HG03439 (cell line): ENCODE measurements around the gene MEGF11.

Source experiments
- ATAC-seq: cut with Tn5 transposase; IDR thresholded peaks from one replicate; pipeline ENCODE4 v1.9.1; 2021; ENCODE audit warnings: mild to moderate bottlenecking, moderate library complexity; ENCODE audit not compliant: unreplicated experiment

MEGF11 gene

DNA sequence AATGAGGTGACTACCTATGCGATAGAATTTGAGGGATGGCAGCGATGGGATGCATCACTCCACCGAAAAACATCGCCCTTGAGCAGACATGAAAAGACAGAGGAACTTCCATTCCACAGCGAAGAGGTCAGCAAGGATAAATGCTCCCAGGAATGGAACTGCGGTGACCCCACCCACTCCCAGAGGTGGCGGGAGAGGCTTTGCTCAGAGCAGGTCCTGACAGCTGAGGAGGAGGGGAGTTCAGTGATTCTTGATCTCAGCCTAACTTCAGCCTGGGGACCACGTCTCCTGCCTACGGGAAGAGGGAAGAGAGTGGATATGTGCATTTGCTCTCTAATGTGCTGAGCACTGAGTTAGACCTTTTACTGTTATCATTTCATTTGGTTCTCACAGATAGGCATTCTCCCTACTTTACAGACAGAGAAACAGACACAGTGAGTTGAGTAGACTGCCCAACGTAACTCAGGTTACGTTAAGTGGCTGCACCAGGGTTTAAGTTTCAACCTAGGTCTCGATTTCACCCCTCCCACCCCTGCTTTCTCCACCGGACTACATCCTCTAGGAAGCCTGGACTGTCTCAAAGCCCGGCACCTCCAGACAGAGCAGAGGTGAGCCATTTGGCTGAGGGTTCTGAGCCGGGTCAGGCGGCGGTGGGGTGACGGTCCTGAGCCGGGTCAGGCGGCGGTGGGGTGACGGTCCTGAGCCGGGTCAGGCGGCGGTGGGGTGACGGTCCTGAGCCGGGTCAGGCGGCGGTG lies 214.3 kb downstream of the MEGF11 start:
- no peak for ATAC-seq

DNA sequence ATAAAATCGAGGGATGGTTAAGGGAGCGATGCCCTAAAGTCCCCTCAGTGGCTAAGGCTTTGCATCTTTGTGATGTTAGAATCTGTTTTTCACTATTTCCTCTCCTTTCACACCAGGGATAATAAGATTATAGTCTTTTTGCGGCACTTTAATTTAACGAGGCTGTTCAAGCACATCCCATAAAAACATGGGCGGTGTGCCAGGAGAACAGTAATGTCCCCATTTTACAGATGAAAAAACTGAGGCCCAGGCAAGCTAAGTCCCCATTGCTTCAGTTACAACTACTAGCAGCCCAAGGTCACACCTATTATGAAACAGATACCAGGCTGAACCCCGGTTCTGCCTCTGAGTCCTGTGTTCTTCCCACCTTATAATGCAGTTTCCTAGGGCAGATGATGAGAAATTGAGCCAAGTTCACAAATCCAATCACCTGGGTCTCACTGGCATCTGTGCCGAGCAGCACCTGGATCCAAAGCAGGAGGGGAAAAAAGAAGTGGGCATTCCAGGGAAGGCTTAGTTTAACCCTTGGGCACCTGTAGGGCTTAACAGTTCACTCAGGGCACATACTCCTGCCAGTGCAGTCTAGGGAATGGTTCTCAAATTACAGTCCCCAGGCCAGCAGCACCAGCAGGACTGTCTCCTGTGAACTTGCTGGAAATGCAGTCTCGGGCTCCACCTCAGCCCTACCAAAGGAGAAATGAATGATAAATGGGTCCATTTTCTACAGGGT lies 215.0 kb downstream of the MEGF11 start:
- no peak for ATAC-seq

DNA sequence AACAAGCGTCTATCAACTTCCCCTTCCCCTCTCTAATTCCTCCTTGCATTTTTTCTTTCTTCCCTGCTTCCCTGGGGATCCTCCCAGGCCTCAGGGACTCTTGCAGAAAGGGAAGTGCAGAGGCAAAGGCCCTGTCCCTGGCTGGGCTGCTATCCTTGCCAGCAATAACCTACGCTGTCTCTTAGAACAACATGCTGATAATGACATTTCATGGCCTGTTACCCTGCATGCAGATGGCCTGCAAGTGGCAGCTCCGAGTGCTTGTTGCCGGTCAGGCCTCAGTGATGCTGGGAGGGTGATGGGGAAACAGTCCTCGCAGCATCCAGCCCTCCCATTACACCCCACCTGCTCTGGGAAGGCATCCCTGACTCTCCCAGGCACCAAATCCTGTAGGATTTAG lies 216.7 kb downstream of the MEGF11 start:
- ATAC-seq, result no peak

DNA sequence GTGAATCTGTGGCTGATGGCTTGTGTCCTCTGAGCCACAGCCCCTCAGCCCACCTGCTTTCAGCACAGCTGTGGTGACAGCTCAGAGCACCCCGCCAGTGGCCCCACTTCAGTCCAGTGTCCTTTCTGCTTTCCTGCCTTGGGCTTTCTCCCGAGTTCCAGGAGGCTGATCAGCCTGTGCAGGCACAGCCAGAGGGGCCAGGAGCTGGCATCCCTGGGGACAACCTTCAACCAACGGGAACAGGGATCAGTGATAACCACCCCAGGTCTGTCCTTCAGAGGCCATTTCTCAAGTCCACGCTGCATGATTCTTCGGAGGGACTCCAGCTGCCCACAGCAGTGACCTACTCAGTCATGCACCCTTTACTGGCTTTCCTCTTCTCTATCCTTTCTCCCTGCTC lies 217.6 kb downstream of the MEGF11 start:
- no peak for ATAC-seq

DNA sequence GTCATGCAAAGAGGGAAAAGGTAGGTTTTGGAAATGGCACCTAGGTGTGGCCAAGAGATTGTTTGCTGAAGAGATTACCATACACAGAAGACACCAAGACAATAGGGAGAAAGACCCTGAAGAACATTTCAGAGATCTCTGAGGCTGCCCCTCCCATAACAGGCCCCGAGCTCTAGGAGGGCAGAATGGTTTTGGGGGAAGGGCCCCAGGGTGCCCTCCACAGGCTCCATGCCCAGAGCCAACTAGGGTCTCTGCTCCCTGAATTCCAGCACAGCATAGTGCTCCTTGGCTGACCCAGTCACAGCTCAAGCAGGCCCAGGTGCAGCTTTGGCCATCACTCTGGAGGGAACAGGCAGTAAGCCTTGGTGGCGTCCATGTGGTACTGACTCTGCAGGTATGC lies 220.4 kb downstream of the MEGF11 start:
- no peak for ATAC-seq

DNA sequence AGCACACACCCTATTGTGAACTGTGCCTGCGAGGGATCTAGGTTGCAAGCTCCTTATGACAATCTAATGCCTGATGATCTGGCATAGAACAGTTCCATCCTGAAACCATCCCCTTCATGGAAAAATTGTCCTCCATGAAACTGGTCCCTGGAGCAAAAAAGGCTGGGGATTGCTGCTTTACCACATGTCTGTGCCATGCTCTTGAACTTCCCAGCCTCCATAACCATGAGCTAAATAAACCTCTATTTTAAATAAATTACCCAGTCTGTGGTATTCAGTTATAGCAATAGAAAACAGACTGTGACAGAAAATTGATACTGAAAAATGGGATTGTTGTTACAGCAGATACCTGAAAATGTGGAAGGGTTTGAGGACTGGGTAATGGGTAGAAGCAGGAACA lies 221.5 kb downstream of the MEGF11 start:
- ATAC-seq, result no peak

DNA sequence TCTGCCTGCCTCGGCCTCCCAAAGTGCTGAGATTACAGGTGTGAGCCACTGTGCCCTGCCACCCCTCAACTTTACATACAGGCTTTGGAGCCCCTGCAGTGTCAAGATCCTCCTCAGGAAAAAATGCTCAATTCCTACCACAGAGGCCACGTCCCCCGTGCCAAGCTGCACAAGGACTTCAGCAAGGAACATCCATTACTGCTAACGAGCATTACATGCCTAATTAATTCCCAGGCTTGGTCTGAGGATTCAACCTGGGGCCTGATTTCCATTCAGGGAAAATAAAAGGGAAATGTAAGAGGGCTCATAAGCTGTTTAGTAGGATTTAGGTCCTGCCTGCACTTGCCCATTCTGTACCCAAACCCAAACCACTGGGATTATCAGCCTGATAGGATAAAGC lies 222.9 kb downstream of the MEGF11 start:
- ATAC-seq, result no peak

GRCh38 chr15:66029650-66030049 lies 223.9 kb downstream of the MEGF11 start:
- no peak for ATAC-seq

GRCh38 chr15:66027268-66027805 lies 226.2 kb downstream of the MEGF11 start:
- no peak for ATAC-seq

DNA sequence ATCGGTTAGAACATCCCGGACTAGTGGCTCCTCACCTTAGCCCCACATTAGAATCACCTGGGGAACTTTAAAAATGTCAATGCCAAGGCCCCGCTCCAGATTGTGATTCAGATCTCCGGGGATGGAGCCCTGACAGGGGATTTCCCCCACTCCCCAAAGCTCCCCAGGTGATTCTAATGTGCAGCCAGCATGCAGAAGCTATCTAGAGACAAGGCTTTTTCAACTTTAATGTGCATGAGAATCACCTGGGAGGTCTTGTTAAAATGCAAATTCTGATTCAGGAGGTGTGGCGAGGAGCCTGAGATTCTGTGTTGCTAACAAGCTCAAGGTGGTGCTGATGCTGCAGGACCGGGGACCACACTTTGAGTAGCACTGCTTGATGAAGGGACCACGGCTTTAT lies 227.6 kb downstream of the MEGF11 start:
- ATAC-seq, result no peak

DNA sequence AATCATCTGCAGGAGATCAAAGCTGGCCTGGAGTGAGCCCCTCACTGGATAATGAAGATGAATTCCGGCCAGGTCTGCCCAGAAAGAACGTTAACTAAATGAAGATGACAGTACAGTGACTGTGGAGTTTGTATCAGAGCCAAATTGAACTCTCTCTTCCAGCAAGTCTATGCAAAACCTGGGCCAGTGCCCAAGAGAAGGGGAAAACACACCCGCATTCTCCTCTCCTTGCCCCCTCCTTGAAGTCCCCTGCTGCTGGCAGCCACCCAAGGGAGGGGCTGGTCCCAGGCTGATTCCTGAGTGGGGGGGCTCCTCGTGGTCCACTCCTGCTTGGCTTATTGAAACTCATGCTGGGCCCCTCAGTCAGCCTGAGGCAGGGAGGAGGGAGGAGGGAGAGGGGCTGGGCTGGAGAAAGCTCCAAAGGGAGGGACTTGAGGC lies 228.5 kb downstream of the MEGF11 start:
- ATAC-seq, result no peak

DNA sequence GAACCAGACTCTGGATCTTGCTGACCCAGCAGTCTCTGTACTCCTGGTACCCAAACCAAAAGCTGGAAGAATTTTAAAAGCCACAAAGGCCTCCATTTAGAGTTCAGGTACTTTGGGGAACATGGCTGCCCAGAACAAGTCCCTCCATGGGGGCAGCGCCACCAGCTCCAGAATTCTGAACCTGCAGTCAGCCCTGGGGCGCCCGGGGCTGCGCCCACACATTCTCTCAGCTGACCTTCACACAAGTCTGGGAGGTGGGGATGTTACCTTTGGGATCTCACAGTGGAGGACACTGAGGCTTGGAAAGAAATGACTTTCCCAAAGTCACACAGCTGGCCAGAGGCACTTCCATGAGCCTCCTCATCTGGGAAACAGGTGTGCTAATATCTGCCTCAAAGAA lies 229.4 kb downstream of the MEGF11 start:
- ATAC-seq, result no peak

DNA sequence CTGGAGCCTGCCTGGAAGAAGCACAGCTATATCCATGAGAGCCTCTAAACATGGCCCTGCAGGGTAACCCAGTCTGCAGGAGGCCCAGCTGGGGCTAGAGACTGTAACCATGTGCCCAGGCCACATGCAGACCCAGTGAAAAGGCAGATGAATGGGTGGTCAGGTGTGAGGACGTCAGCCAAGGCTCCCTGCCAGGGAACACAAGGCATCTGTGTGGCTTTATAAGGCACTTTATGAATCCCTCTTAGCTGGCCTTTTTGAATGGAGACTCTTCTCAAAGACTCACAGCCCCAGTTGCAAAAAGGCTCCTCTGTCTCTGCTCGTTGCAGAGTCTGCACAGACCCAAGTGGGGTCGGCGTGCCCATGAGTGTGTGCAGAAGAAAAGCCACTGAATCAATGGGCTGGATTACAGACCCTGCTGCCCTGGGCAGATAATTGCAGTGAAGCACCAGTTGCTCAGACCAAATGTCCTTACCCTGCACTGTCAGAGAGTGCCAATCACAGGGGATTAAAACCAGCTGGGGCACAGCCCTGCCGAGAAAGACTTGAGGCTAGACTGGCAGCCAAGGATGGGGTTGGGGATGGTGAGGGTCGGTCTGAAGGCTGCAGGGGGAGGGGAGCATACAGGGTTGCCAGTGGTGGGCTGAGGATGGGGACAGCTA lies 230.1 kb downstream of the MEGF11 start:
- no peak for ATAC-seq

DNA sequence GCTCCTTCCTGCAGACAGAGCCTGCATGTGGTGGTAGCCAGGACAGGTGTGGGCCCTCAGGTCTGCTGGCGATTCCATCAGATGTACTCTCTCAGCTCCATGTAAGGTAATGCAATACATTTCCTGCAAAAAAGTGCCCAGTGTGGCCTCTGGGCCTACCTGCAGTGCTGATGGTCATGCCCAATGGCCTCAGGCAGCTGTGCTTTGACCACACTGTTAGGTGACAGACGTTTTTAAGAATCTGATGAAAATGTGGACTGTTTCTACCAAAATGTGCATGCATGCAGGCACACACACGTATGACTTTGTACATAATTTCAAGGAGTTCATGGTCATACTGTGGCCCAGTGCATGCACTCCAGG lies 231.4 kb downstream of the MEGF11 start:
- ATAC-seq, result no peak

DNA sequence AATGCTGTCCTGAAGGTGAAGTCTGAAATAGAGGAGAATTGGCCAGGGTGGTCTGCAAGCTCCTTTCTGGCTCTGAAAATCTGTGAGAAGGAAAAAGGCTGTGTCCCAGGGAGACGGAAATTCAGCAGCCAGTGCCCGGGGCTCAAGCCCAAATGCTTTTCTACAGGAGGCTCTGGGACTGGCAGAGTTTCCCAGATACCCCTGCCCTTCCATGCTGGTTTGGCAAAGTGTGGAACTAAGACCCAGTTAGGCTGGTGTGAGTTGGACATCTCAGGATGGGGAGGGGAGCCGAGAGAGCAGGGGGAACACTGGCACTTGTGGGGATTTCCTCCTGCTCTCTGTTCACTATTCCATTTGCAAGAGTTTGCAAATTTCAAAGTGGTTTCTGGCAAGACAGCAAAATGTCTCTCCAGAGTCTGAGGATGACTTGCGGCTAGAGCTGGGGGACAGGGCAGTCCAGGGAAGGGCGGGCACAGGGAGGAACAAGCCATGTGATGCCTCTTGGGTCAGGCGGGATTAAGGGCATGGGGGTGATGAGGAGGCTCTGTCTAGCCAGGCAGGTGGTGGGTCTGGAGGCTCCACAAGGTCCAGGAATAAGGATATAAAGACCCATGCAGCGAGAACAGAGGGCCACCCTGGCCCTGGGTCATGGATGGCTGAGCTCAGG lies 231.9 kb downstream of the MEGF11 start:
- no peak for ATAC-seq

DNA sequence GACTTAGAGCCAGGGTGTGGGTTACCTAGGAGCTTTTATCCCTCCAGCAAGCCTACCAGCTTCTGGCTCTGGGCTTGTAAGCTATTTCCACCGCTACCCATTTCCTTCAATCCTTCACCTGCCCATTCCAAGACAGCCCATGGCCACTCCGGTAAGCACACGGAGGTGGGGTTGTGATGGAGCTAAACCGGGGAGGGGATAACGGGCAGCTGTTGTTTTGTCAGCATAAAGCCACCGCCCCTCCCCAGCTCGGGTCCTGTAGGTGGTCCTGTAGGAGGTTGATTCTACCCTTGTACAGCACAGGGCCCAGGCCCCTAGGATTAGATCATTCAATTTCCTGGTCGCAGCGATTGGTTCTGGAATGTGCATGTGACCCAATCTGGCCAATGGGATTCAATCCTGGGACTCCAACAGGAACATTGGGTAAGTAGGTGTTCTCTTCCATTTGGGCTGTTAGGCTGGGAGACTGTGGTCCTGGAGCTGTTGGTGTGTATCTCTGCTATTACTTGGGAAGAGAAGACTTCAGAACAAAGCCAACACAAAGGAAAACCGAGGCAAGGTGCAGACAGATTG lies 233.6 kb downstream of the MEGF11 start:
- ATAC-seq, result no peak

- no peak for ATAC-seq
These were observed 234.2 kb downstream of the MEGF11 start for GRCh38 chr15:66019368-66019767.

DNA sequence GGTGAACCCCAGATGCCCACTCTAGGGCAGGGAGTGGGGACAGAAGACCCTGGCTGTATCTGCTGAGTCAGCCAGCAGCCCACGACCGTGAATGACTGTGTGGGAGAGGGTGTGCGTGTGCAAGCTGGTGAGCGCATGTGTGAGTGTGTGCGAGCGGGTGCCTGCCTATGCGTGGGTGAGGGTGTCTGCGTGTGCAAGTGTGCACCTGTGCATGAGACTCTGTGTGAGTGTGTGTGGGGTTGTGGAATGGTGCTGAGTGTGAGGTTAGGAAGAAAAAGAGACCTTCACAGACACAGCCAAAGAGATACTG lies 235.1 kb downstream of the MEGF11 start:
- ATAC-seq, result no peak

GRCh38 chr15:66017792-66018487 lies 235.6 kb downstream of the MEGF11 start:
- ATAC-seq, result no peak

DNA sequence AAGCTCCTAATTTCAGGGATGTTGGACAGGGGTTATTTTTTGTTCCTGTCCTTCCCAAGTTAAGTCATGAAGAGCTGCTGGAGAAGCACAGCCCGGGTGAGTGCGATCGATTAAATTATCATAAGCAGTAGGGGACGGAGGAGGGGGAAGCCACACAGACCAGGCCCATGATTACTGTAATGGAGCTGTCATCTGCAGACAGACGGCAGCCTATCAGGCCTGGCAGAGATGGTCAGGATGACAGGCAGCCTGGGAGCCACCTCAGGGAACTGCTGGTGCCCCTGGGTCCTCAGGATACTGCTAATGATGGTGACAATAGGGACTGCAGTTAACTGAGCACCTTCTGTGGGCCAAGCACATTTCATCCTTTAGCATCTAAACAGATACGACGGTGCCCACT lies 236.6 kb downstream of the MEGF11 start:
- no peak for ATAC-seq

DNA sequence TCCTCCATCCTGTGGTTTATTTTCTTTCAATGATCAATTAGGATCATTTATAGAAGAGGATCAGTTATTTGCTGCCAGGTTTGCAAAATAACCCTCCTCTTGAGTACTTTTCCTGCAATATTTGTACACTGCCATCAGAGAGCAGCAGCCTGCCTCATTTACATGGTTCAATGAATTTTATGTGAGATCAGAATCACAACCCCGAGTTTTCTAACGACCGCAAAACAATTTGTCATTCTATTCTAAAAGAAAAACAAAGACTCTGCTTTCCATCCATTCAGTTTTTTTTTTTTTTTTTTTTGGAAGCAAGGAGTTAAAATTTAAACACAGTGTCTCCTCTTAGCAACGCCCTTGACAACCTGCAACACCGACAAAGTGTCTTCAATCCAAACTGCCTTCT lies 237.4 kb downstream of the MEGF11 start:
- ATAC-seq, result no peak
